NT2/D1 (cell line): ENCODE data around the gene SNCB.
A peak's percentile ranks its signal among the peaks of the same experiment; 100 is the strongest.

ENCODE experiments used
- DNase-seq: peaks from one replicate; pipeline ENCODE4 v3.0.0-alpha.2; 2011; ENCODE audit warnings: low read depth, low spot score
- H3K27me3 ChIP-seq: 2 replicates; pipeline ENCODE4 v1.6.0; 2011; ENCODE audit warnings: mild to moderate bottlenecking; ENCODE audit not compliant: insufficient read length, insufficient read depth
- H3K36me3 ChIP-seq: 2 replicates; pipeline ENCODE4 v1.6.1; 2011; ENCODE audit warnings: mild to moderate bottlenecking, low read length, mixed read lengths; ENCODE audit not compliant: insufficient read depth, insufficient read length
- H3K4me1 ChIP-seq: 2 replicates; pipeline ENCODE4 v1.5.1; 2011; ENCODE audit not compliant: insufficient read depth, insufficient read length
- H3K4me3 ChIP-seq: 2 replicates; pipeline ENCODE4 v1.5.1; 2011; ENCODE audit warnings: low read depth; ENCODE audit not compliant: insufficient read length
- H3K9ac ChIP-seq: 2 replicates; pipeline ENCODE4 v1.6.0; 2011; ENCODE audit warnings: low read depth; ENCODE audit not compliant: insufficient read length
- H3K9me3 ChIP-seq: 2 replicates; pipeline ENCODE4 v1.5.1; 2011; ENCODE audit warnings: mild to moderate bottlenecking, low read length; ENCODE audit not compliant: insufficient read depth
- SUZ12 ChIP-seq: IDR thresholded peaks from 2 replicates; pipeline ENCODE4 v1.6.1; 2011; ENCODE audit not compliant: insufficient read length, insufficient read depth; ENCODE audit errors: extremely low read depth
- YY1 ChIP-seq: IDR thresholded peaks from 2 replicates; pipeline ENCODE4 v1.6.1; 2011; ENCODE audit not compliant: insufficient read length, insufficient read depth
- ZNF274 ChIP-seq: IDR thresholded peaks from 2 replicates; pipeline ENCODE4 v1.6.1; 2011; ENCODE audit warnings: mild to moderate bottlenecking, low read depth, low read length

Gene SNCB

GRCh38 chr5:176664886-176665285, 34.6 kb upstream of the SNCB start:
- no peak for DNase-seq
- Histone ChIP-seq H3K9me3 (no peaks in the 10 kb centered on the region), H3K9ac (no peak overlapping the region), H3K4me1 (peaks cover 5% of the 10 kb centered on the region), H3K4me3 (no peak overlapping the region), H3K36me3 (no peaks in the 10 kb centered on the region), H3K27me3 (no peaks in the 10 kb centered on the region)
- TF ChIP-seq SUZ12: no peak
- TF ChIP-seq ZNF274: no peak

- TF ChIP-seq YY1: no peak
- no peak for TF ChIP-seq ZNF274
- Histone ChIP-seq H3K4me3 (no peak overlapping the region), H3K36me3 (no peaks in the 10 kb centered on the region), H3K27me3 (no peaks in the 10 kb centered on the region), H3K9ac (no peak overlapping the region), H3K4me1 (peaks cover 5% of the 10 kb centered on the region), H3K9me3 (no peaks in the 10 kb centered on the region)
- no peak for DNase-seq
Measured at GRCh38 chr5:176664479-176664878, 34.1 kb upstream of the SNCB start.

- H3K4me1 ChIP-seq: peaks cover 5% of the 10 kb centered on the region
- no peaks in the 10 kb centered on the region for H3K36me3 ChIP-seq
- H3K4me3 ChIP-seq: no peak overlapping the region
- H3K9ac ChIP-seq: no peak overlapping the region
- H3K27me3 ChIP-seq: no peaks in the 10 kb centered on the region
- no peaks in the 10 kb centered on the region for H3K9me3 ChIP-seq
- DNase-seq: no peak
- no peak for TF ChIP-seq YY1
- no peak for TF ChIP-seq SUZ12
- no peak for TF ChIP-seq ZNF274
Measured at GRCh38 chr5:176663566-176663965, 33.2 kb upstream of the SNCB start.

- Histone ChIP-seq H3K9me3 (no peaks in the 10 kb centered on the region), H3K27me3 (no peaks in the 10 kb centered on the region), H3K9ac (no peak overlapping the region), H3K4me3 (no peak overlapping the region), H3K36me3 (no peaks in the 10 kb centered on the region), H3K4me1 (peaks cover 7% of the 10 kb centered on the region)
- no peak for TF ChIP-seq YY1
- TF ChIP-seq SUZ12: no peak
- no peak for TF ChIP-seq ZNF274
- no peak for DNase-seq
Measured at GRCh38 chr5:176662371-176663333, 32.3 kb upstream of the SNCB start.

- H3K27me3 ChIP-seq: no peaks in the 10 kb centered on the region
- DNase-seq: no peak
- H3K9ac ChIP-seq: no peak overlapping the region
- no peaks in the 10 kb centered on the region for H3K9me3 ChIP-seq
- peaks cover 8% of the 10 kb centered on the region for H3K36me3 ChIP-seq
- peaks cover 7% of the 10 kb centered on the region for H3K4me1 ChIP-seq
- no peak for TF ChIP-seq SUZ12
- no peak for TF ChIP-seq YY1
- H3K4me3 ChIP-seq: no peak overlapping the region
Measured at GRCh38 chr5:176661676-176662075, 31.3 kb upstream of the SNCB start.

- no peak overlapping the region for H3K9ac ChIP-seq
- no peak overlapping the region for H3K4me3 ChIP-seq
- peaks cover 10% of the 10 kb centered on the region for H3K36me3 ChIP-seq
- no peaks in the 10 kb centered on the region for H3K9me3 ChIP-seq
- H3K27me3 ChIP-seq: no peaks in the 10 kb centered on the region
- peaks cover 7% of the 10 kb centered on the region for H3K4me1 ChIP-seq
- peak; percentile 66 for DNase-seq
- TF ChIP-seq YY1 (no peak), ZNF274 (no peak), SUZ12 (no peak)
Measured at GRCh38 chr5:176660860-176661641, 30.7 kb upstream of the SNCB start.

- Histone ChIP-seq H3K9ac (no peak overlapping the region), H3K27me3 (no peaks in the 10 kb centered on the region), H3K36me3 (peaks cover 10% of the 10 kb centered on the region), H3K9me3 (no peaks in the 10 kb centered on the region), H3K4me1 (peaks cover 7% of the 10 kb centered on the region), H3K4me3 (no peak overlapping the region)
- no peak for DNase-seq
- TF ChIP-seq YY1: no peak
- TF ChIP-seq ZNF274: no peak
- no peak for TF ChIP-seq SUZ12
Measured at GRCh38 chr5:176660530-176660859, 30.2 kb upstream of the SNCB start.
